ENCODE results near the gene FOXC1.

FOXC1 gene

GRCh38 chr6:1599469-1599868, 10.2 kb upstream of the FOXC1 start:
- DNase-seq (ENCODE audit: low spot score) (no peak), FAIRE-seq (no peak)

DNA sequence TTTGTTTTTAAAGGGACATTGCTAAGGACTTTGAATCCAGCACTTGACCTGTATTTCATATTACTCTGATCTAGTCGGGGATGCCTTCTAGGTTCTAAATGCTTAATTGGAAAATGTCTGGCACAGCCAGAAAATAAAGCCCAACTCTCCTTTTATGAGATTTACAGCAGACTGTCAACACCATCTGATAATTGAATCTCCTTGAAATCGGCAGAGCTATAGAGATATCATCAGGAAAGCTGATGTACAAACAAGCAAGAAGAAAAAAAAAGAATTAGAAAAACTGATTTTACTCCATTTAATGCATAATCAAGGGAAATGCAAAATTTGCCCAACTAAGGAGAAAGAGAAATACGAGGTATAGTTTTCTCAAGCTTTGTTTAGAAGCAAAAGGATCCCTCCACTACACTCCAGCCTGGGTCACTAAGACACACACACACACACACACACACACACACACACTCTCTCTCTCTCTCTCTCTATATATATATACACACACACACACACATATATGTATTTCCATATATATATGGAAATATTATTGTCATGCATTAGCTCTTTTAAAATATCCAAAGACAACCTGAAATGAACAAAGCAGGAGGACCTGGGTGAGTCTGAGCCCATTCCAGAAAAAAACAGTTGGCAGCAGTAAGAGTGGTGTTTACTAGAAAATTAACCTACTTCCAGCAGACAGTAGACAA, 9.5 kb upstream of the FOXC1 start:
- no peak for FAIRE-seq

DNA sequence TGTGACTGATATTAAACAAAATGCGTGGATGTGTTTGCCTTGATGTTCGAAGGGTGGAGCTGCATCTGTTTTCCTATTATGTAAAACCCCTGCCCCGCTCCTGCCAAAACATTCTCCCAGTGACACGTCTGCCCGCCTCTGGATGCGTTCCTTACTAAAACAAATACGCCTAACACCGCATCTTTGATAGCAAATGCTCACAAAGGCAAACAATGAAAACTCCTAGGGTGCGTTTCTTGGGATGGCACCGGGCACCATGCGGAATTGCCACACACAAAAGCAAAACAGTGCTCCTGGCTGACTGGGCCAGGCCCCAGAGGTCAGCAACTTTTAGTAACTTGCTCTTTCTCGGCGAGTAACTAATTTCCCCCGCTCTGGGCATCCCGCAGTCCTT, 9.0 kb upstream of the FOXC1 start:
- DNase-seq (ENCODE audit: low spot score) (no peak), FAIRE-seq (no peak)

More for the DNA sequence above, 9.5 kb upstream of the FOXC1 start:
- no peak for DNase-seq (ENCODE audit: low spot score)

- DNase-seq (ENCODE audit: low spot score) (no peak), FAIRE-seq (no peak)
Observed at GRCh38 chr6:1601158-1602048, 8.3 kb upstream of the FOXC1 start.

GRCh38 chr6:1602049-1602713, 7.5 kb upstream of the FOXC1 start:
- DNase-seq (ENCODE audit: low spot score) (no peak), FAIRE-seq (no peak)

DNA sequence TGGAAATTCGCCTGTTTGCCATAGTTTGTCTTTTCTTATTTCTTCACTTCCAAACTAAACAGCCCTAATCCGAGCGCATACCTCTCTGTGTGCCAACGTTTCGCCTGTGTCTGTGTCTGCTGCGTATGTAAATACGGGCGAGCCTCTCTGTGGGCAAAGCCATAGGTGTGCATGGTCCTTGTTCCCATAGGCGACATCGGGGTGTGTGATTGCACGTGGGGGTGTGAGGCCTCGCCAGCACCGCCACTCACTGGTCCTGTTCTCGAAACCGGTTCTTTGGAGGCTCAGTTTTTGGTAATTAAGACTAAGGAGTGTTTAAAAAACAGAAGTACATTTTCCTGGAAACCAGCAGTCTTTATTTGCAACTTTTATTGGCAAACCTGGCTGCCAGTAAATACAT, 6.0 kb upstream of the FOXC1 start:
- no peak for DNase-seq (ENCODE audit: low spot score)
- FAIRE-seq = no peak

DNA sequence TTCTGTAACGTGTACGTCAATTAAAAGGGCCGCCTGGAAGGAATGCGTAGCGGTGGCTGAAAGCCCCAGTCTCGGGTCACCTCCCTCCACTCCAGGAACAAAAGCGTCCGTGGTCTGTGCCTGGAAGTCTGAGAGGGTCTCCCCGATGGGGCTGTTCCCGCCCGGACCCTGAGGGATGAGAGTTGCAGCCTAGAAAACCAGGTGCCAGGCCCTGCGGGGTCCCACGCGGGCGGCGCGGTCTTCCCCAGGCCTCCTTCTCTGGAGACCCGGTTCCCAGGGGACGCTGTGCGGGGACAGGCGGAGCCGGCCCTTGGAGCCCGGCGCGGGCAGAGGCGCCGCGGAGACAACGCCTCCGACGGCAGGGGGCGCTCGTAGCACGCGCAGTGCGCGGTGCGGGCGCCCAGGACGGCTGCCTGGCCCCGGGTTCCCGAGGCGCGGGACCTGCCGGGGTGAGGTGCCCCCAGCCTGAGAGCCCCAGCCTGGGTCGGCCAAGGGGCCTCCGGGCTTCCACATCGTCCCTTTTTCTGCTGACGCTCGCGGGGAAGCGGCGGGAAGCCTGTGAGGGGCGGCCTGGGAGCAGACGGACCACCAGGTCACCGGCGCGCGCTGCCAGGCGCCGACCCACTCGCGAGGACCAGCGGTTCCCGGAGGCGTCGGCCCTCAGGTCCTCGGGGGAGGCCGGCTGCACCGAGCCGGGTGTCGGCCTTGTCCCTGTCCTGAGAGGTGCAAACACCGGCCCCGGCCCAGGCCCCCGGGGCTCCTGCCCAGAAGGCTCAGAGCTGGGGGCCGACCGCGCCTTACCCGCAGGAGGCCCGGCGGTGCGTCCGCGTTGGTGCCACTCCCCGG, 5.3 kb upstream of the FOXC1 start:
- no peak for DNase-seq (ENCODE audit: low spot score)
- no peak for FAIRE-seq

- no peak for DNase-seq (ENCODE audit: low spot score)
- FAIRE-seq = no peak
Observed at GRCh38 chr6:1605004-1605892, 4.5 kb upstream of the FOXC1 start.

- FAIRE-seq (no peak), DNase-seq (ENCODE audit: low spot score) (no peak)
Observed at GRCh38 chr6:1605893-1606779, 3.6 kb upstream of the FOXC1 start.

GRCh38 chr6:1606780-1607515, 2.8 kb upstream of the FOXC1 start:
- FAIRE-seq (no peak), DNase-seq (ENCODE audit: low spot score) (no peak)

DNA sequence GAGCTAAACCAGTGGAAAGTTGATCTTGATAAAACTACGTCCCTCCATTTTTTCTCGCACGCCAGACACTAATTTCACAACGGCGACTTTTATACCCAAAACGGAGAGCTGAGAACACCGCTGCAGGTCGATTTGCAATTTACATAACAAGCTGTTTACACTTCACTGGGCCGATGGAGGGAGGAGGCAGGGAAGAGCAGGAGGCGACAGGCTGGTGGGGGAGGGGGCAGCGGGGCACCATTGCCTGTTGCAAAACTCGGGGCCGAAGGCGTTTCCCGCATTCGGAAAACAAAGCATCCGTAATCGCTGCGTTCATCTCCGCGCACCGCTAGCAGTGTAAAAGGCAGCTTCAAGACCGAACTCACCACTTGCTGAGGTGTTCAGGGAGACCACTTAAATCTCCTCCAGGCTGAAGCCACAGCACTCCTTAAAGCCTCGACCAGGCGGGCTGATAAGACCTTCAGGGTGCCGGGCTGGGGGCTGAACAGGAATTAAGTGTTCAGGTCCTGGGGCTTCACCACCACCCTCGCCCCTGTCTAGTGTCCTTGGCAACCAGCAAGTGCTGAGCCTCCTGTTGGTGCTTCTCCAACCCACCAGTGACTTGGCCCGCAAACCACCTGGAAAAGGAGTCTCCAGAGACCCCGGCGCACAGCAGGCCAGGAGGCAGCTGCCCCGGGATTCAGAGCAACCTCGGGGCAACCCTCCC, 2.0 kb upstream of the FOXC1 start:
- DNase-seq (ENCODE audit: low spot score) = no peak
- FAIRE-seq = no peak

GRCh38 chr6:1608222-1609040, 1.3 kb upstream of the FOXC1 start:
- DNase-seq (ENCODE audit: low spot score) (no peak), FAIRE-seq (no peak)

GRCh38 chr6:1609041-1609647, 571 bp upstream of the FOXC1 start:
- FAIRE-seq = no peak
- DNase-seq (ENCODE audit: low spot score) = no peak

- no peak for DNase-seq (ENCODE audit: low spot score)
- no peak for FAIRE-seq
Observed at GRCh38 chr6:1610497-1611321, 994 bp downstream of the FOXC1 start.

DNA sequence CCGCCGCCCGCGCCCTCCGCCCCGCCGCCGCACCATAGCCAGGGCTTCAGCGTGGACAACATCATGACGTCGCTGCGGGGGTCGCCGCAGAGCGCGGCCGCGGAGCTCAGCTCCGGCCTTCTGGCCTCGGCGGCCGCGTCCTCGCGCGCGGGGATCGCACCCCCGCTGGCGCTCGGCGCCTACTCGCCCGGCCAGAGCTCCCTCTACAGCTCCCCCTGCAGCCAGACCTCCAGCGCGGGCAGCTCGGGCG, 1.5 kb downstream of the FOXC1 start:
- FAIRE-seq (no peak), DNase-seq (ENCODE audit: low spot score) (no peak)

Measured in RCC 7860 (cell line).